ENCODE results near the gene PCNT. TPM values are rescaled to one million over a fixed set of nuclear protein-coding genes. Genes with fewer than 3 reads are reported as not detected.

Gene PCNT
- polyA plus RNA-seq, 1 donor from 2014 or later = 28.2 TPM

- H3K27ac ChIP-seq (ENCODE audit: low read length) = no peak overlapping the region
- no peak overlapping the region for H3K4me2 ChIP-seq (ENCODE audit: low read length)
- peaks cover 6% of the 10 kb centered on the region for H3K79me2 ChIP-seq (replicated peaks; ENCODE audit: insufficient read depth, low read length)
- no peaks in the 10 kb centered on the region for H4K20me1 ChIP-seq (ENCODE audit: insufficient read depth)
- H3K36me3 ChIP-seq (ENCODE audit: insufficient read depth, low read length) = no peaks in the 10 kb centered on the region
- H3F3A ChIP-seq (ENCODE audit: insufficient read depth, low read length, poor library complexity, severe bottlenecking) = no peaks in the 10 kb centered on the region
- H3K4me3 ChIP-seq (ENCODE audit: low read length) = no peak overlapping the region
- no peak overlapping the region for H2AFZ ChIP-seq (ENCODE audit: low read depth, low read length)
- no peaks in the 10 kb centered on the region for H3K9me2 ChIP-seq (ENCODE audit: insufficient read depth, low read length)
- TF ChIP-seq EZH2 (IDR thresholded peaks at IDR 0.05; ENCODE audit: borderline replicate concordance, insufficient read depth, low read length, poor library complexity, severe bottlenecking) = no peak
- TF ChIP-seq, protein P1, sequence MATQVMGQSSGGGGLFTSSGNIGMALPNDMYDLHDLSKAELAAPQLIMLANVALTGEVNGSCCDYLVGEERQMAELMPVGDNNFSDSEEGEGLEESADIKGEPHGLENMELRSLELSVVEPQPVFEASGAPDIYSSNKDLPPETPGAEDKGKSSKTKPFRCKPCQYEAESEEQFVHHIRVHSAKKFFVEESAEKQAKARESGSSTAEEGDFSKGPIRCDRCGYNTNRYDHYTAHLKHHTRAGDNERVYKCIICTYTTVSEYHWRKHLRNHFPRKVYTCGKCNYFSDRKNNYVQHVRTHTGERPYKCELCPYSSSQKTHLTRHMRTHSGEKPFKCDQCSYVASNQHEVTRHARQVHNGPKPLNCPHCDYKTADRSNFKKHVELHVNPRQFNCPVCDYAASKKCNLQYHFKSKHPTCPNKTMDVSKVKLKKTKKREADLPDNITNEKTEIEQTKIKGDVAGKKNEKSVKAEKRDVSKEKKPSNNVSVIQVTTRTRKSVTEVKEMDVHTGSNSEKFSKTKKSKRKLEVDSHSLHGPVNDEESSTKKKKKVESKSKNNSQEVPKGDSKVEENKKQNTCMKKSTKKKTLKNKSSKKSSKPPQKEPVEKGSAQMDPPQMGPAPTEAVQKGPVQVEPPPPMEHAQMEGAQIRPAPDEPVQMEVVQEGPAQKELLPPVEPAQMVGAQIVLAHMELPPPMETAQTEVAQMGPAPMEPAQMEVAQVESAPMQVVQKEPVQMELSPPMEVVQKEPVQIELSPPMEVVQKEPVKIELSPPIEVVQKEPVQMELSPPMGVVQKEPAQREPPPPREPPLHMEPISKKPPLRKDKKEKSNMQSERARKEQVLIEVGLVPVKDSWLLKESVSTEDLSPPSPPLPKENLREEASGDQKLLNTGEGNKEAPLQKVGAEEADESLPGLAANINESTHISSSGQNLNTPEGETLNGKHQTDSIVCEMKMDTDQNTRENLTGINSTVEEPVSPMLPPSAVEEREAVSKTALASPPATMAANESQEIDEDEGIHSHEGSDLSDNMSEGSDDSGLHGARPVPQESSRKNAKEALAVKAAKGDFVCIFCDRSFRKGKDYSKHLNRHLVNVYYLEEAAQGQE (IDR thresholded peaks at IDR 0.05; ENCODE audit: borderline replicate concordance) = no peak
- no peak for TF ChIP-seq TAF1 (IDR thresholded peaks at IDR 0.05; ENCODE audit: low read depth)
- no peak for TF ChIP-seq SMC3 (conservative IDR thresholded peaks at IDR 0.05; ENCODE audit: poor library complexity)
- no peak for TF ChIP-seq EP300 (conservative IDR thresholded peaks at IDR 0.05; ENCODE audit: poor library complexity, severe bottlenecking)
- no peak for TF ChIP-seq MXI1 (conservative IDR thresholded peaks at IDR 0.05; ENCODE audit: poor library complexity, severe bottlenecking)
- no peak for TF ChIP-seq POLR2AphosphoS5 (IDR thresholded peaks at IDR 0.05)
- TF ChIP-seq, protein P2, sequence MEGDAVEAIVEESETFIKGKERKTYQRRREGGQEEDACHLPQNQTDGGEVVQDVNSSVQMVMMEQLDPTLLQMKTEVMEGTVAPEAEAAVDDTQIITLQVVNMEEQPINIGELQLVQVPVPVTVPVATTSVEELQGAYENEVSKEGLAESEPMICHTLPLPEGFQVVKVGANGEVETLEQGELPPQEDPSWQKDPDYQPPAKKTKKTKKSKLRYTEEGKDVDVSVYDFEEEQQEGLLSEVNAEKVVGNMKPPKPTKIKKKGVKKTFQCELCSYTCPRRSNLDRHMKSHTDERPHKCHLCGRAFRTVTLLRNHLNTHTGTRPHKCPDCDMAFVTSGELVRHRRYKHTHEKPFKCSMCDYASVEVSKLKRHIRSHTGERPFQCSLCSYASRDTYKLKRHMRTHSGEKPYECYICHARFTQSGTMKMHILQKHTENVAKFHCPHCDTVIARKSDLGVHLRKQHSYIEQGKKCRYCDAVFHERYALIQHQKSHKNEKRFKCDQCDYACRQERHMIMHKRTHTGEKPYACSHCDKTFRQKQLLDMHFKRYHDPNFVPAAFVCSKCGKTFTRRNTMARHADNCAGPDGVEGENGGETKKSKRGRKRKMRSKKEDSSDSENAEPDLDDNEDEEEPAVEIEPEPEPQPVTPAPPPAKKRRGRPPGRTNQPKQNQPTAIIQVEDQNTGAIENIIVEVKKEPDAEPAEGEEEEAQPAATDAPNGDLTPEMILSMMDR (IDR thresholded peaks at IDR 0.05; ENCODE audit: poor library complexity, severe bottlenecking) = no peak
- TF ChIP-seq RAD21 (conservative IDR thresholded peaks at IDR 0.05) = no peak
- H3K9me3 ChIP-seq (ENCODE audit: low read length) = no peaks in the 10 kb centered on the region
- H3K27me3 ChIP-seq (ENCODE audit: insufficient read depth, low read depth, low read length) = no peaks in the 10 kb centered on the region
- H3K9ac ChIP-seq (ENCODE audit: low read length) = no peak overlapping the region
Observed at GRCh38 chr21:46344219-46344915, 20.4 kb downstream of the PCNT start.

- Histone ChIP-seq H4K20me1 (ENCODE audit: insufficient read depth) (no peaks in the 10 kb centered on the region), H3K79me2 (replicated peaks; ENCODE audit: insufficient read depth, low read length) (peaks cover 6% of the 10 kb centered on the region), H3K4me3 (ENCODE audit: low read length) (no peak overlapping the region), H3F3A (ENCODE audit: insufficient read depth, low read length, poor library complexity, severe bottlenecking) (no peaks in the 10 kb centered on the region), H3K4me2 (ENCODE audit: low read length) (no peak overlapping the region), H3K9ac (ENCODE audit: low read length) (no peak overlapping the region), H3K36me3 (ENCODE audit: insufficient read depth, low read length) (no peaks in the 10 kb centered on the region), H3K27ac (ENCODE audit: low read length) (no peak overlapping the region), H2AFZ (ENCODE audit: low read depth, low read length) (no peak overlapping the region), H3K9me2 (ENCODE audit: insufficient read depth, low read length) (no peaks in the 10 kb centered on the region), H3K27me3 (ENCODE audit: insufficient read depth, low read depth, low read length) (no peaks in the 10 kb centered on the region), H3K9me3 (ENCODE audit: low read length) (no peaks in the 10 kb centered on the region)
- TF ChIP-seq MXI1 (conservative IDR thresholded peaks at IDR 0.05; ENCODE audit: poor library complexity, severe bottlenecking) (no peak), POLR2AphosphoS5 (IDR thresholded peaks at IDR 0.05) (no peak)
Observed at GRCh38 chr21:46345861-46346260, 21.9 kb downstream of the PCNT start.
